ENCODE data around the gene ZNF205. TPM values are rescaled to one million over a fixed set of nuclear protein-coding genes. Genes with fewer than 3 reads are reported as not detected.

ZNF205 gene
- total and polyA plus RNA-seq, 2 of the 13 experiments (the other 11 are each of a cell fraction or from before 2014, with no cell fraction given): 5.8 to 10.2 TPM

- TF ChIP-seq ZBTB4 (CRISPR knock-in tag; IDR thresholded peaks at IDR 0.05; ENCODE audit: borderline replicate concordance) (no peak), ESRRA (CRISPR knock-in tag; IDR thresholded peaks at IDR 0.05; ENCODE audit: low read depth) (peak; percentile 95), ZNF746 (CRISPR knock-in tag; IDR thresholded peaks at IDR 0.05) (peak; percentile 44), FOXK1 (CRISPR knock-in tag; IDR thresholded peaks at IDR 0.05; ENCODE audit: borderline replicate concordance, low read depth) (peak; percentile 32; the same call in 1 of the 2 replicates), GATAD1 (CRISPR knock-in tag; IDR thresholded peaks at IDR 0.05) (peak; percentile 73), PATZ1 (CRISPR knock-in tag; IDR thresholded peaks at IDR 0.05) (peak; percentile 93), ZNF337 (CRISPR knock-in tag; IDR thresholded peaks at IDR 0.05; ENCODE audit: borderline replicate concordance, low read depth) (0 out of 2 replicates have a peak, but pooled peaks have one; percentile 27), MIER3 (CRISPR knock-in tag; IDR thresholded peaks at IDR 0.05; ENCODE audit: borderline replicate concordance) (peak; percentile 63; the same call in 1 of the 2 replicates), YEATS2 (CRISPR knock-in tag; IDR thresholded peaks at IDR 0.05; ENCODE audit: borderline replicate concordance) (peak; percentile 77; the same call in 1 of the 2 replicates), ZNF598 (CRISPR knock-in tag; IDR thresholded peaks at IDR 0.05; ENCODE audit: borderline replicate concordance) (peak; percentile 77; the same call in 1 of the 2 replicates), FOXA3 (CRISPR knock-in tag; IDR thresholded peaks at IDR 0.05) (peak; percentile 45), ZMYM4 (CRISPR knock-in tag; IDR thresholded peaks at IDR 0.05) (peak; percentile 16; the same call in 1 of the 2 replicates), NPAS2 (CRISPR knock-in tag; IDR thresholded peaks at IDR 0.05; ENCODE audit: borderline replicate concordance) (no peak), JUNB (CRISPR knock-in tag; IDR thresholded peaks at IDR 0.05; ENCODE audit: borderline replicate concordance) (peak; percentile 24), ZNF343 (CRISPR knock-in tag; IDR thresholded peaks at IDR 0.05) (peak; percentile 59; the same call in 1 of the 2 replicates), ZNF616 (CRISPR knock-in tag; IDR thresholded peaks at IDR 0.05; ENCODE audit: low read depth) (no peak)
- TF ChIP-seq, protein P1, sequence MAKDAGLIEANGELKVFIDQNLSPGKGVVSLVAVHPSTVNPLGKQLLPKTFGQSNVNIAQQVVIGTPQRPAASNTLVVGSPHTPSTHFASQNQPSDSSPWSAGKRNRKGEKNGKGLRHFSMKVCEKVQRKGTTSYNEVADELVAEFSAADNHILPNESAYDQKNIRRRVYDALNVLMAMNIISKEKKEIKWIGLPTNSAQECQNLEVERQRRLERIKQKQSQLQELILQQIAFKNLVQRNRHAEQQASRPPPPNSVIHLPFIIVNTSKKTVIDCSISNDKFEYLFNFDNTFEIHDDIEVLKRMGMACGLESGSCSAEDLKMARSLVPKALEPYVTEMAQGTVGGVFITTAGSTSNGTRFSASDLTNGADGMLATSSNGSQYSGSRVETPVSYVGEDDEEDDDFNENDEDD (CRISPR knock-in tag; IDR thresholded peaks at IDR 0.05; ENCODE audit: borderline replicate concordance): peak; percentile 70; the same call in 1 of the 2 replicates
- TF ChIP-seq, protein P2, sequence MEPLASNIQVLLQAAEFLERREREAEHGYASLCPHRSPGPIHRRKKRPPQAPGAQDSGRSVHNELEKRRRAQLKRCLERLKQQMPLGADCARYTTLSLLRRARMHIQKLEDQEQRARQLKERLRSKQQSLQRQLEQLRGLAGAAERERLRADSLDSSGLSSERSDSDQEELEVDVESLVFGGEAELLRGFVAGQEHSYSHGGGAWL (CRISPR knock-in tag; IDR thresholded peaks at IDR 0.05): 0 out of 2 replicates have a peak, but pooled peaks have one; percentile 25
- TF ChIP-seq, protein P3, sequence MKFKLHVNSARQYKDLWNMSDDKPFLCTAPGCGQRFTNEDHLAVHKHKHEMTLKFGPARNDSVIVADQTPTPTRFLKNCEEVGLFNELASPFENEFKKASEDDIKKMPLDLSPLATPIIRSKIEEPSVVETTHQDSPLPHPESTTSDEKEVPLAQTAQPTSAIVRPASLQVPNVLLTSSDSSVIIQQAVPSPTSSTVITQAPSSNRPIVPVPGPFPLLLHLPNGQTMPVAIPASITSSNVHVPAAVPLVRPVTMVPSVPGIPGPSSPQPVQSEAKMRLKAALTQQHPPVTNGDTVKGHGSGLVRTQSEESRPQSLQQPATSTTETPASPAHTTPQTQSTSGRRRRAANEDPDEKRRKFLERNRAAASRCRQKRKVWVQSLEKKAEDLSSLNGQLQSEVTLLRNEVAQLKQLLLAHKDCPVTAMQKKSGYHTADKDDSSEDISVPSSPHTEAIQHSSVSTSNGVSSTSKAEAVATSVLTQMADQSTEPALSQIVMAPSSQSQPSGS (CRISPR knock-in tag; IDR thresholded peaks at IDR 0.05): peak; percentile 100
Observed at GRCh38 chr16:3065069-3065741, 47.2 kb upstream of the ZNF205 start, which contains the start of gene IL32 (continued).

Data from HepG2 (cell line).